ENCODE results near the gene KIF21A. TPM values are rescaled to one million over a fixed set of nuclear protein-coding genes. Genes with fewer than 3 reads are reported as not detected.

The KIF21A gene
- polyA plus RNA-seq, 1 donor from 2014 or later, result 130 TPM

DNA sequence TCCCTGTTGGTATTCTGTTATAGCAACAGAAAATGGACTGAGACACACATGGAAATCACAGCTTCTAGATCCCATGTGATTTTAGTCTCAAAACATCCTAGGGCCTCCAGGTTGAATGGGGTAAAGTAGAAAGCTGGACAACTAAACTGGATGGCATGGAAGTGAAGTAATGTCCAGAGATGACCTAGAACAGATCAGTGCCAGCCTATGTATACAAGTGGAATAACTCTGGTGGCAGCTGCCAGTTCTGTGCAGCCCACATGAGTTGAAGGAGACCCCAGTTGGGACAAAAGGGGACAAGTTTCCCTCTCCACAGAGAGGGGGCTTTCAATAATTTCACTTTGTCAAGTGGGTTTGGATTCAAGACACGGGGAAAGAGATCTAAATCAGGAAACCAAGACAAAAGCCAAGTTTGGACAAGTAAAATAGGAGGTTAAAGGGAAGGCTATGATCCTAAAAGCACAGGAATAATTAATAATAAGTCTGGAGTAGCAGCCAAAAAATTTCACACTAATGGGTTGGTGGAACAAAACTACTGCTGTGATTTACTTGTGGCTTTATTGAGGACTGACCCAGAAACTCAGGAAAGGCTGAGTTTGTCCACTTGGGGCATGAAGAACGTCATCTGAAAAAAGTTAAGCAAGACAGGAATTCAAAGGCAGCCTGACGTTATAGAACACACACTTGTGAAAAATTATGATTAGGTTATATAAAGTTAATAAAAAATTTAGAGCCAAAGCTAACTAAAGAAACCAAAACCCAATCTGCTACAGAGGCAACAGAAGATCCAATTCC lies 11.7 kb downstream of the KIF21A start:
- Histone ChIP-seq H3K9me3 (ENCODE audit: low read length) (no peaks in the 10 kb centered on the region), H3K4me3 (ENCODE audit: low read length) (no peak overlapping the region), H3K27me3 (ENCODE audit: insufficient read depth, low read depth, low read length) (no peaks in the 10 kb centered on the region), H2AFZ (ENCODE audit: low read depth, low read length) (no peak overlapping the region), H3F3A (ENCODE audit: insufficient read depth, low read length, poor library complexity, severe bottlenecking) (no peaks in the 10 kb centered on the region), H3K79me2 (replicated peaks; ENCODE audit: insufficient read depth, low read length) (peaks cover 78% of the 10 kb centered on the region), H3K27ac (ENCODE audit: low read length) (no peak overlapping the region), H3K9ac (ENCODE audit: low read length) (no peak overlapping the region), H4K20me1 (ENCODE audit: insufficient read depth) (no peaks in the 10 kb centered on the region), H3K4me2 (ENCODE audit: low read length) (no peak overlapping the region), H3K36me3 (ENCODE audit: insufficient read depth, low read length) (no peaks in the 10 kb centered on the region), H3K9me2 (ENCODE audit: insufficient read depth, low read length) (no peaks in the 10 kb centered on the region)
- no peak for TF ChIP-seq EZH2 (IDR thresholded peaks at IDR 0.05; ENCODE audit: borderline replicate concordance, insufficient read depth, low read length, poor library complexity, severe bottlenecking)
- TF ChIP-seq, protein P1, sequence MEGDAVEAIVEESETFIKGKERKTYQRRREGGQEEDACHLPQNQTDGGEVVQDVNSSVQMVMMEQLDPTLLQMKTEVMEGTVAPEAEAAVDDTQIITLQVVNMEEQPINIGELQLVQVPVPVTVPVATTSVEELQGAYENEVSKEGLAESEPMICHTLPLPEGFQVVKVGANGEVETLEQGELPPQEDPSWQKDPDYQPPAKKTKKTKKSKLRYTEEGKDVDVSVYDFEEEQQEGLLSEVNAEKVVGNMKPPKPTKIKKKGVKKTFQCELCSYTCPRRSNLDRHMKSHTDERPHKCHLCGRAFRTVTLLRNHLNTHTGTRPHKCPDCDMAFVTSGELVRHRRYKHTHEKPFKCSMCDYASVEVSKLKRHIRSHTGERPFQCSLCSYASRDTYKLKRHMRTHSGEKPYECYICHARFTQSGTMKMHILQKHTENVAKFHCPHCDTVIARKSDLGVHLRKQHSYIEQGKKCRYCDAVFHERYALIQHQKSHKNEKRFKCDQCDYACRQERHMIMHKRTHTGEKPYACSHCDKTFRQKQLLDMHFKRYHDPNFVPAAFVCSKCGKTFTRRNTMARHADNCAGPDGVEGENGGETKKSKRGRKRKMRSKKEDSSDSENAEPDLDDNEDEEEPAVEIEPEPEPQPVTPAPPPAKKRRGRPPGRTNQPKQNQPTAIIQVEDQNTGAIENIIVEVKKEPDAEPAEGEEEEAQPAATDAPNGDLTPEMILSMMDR (IDR thresholded peaks at IDR 0.05; ENCODE audit: poor library complexity, severe bottlenecking), result no peak
- no peak for TF ChIP-seq MXI1 (conservative IDR thresholded peaks at IDR 0.05; ENCODE audit: poor library complexity, severe bottlenecking)
- no peak for TF ChIP-seq EP300 (conservative IDR thresholded peaks at IDR 0.05; ENCODE audit: poor library complexity, severe bottlenecking)
- TF ChIP-seq, protein P2, sequence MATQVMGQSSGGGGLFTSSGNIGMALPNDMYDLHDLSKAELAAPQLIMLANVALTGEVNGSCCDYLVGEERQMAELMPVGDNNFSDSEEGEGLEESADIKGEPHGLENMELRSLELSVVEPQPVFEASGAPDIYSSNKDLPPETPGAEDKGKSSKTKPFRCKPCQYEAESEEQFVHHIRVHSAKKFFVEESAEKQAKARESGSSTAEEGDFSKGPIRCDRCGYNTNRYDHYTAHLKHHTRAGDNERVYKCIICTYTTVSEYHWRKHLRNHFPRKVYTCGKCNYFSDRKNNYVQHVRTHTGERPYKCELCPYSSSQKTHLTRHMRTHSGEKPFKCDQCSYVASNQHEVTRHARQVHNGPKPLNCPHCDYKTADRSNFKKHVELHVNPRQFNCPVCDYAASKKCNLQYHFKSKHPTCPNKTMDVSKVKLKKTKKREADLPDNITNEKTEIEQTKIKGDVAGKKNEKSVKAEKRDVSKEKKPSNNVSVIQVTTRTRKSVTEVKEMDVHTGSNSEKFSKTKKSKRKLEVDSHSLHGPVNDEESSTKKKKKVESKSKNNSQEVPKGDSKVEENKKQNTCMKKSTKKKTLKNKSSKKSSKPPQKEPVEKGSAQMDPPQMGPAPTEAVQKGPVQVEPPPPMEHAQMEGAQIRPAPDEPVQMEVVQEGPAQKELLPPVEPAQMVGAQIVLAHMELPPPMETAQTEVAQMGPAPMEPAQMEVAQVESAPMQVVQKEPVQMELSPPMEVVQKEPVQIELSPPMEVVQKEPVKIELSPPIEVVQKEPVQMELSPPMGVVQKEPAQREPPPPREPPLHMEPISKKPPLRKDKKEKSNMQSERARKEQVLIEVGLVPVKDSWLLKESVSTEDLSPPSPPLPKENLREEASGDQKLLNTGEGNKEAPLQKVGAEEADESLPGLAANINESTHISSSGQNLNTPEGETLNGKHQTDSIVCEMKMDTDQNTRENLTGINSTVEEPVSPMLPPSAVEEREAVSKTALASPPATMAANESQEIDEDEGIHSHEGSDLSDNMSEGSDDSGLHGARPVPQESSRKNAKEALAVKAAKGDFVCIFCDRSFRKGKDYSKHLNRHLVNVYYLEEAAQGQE (IDR thresholded peaks at IDR 0.05; ENCODE audit: borderline replicate concordance), result no peak
- no peak for TF ChIP-seq RAD21 (conservative IDR thresholded peaks at IDR 0.05)
- no peak for TF ChIP-seq POLR2AphosphoS5 (IDR thresholded peaks at IDR 0.05)
- no peak for TF ChIP-seq SMC3 (conservative IDR thresholded peaks at IDR 0.05; ENCODE audit: poor library complexity)
- no peak for TF ChIP-seq TAF1 (IDR thresholded peaks at IDR 0.05; ENCODE audit: low read depth)

DNA sequence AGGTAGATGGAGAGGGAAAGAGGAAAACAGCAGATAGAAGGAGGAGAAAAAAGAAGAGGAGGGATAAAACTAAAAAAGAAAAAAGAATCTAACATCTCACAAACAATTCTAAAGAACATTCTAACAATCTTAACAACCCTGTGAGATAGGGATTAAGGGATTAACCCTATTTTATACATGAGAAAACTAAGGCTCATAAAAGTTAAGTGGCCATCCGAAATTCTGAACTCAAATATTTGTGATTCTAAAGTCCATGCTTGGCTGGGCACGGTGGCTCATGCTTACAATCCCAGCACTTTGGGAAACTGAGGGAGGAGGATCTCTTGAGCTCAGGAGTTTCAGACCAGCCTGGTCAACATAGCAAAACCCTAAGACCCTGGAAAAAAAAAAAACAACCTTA lies 13.1 kb downstream of the KIF21A start:
- Histone ChIP-seq H3K4me2 (ENCODE audit: low read length) (no peak overlapping the region), H3F3A (ENCODE audit: insufficient read depth, low read length, poor library complexity, severe bottlenecking) (no peaks in the 10 kb centered on the region), H3K79me2 (replicated peaks; ENCODE audit: insufficient read depth, low read length) (peaks cover 79% of the 10 kb centered on the region), H2AFZ (ENCODE audit: low read depth, low read length) (no peak overlapping the region), H4K20me1 (ENCODE audit: insufficient read depth) (no peaks in the 10 kb centered on the region), H3K27ac (ENCODE audit: low read length) (no peak overlapping the region), H3K27me3 (ENCODE audit: insufficient read depth, low read depth, low read length) (no peaks in the 10 kb centered on the region), H3K36me3 (ENCODE audit: insufficient read depth, low read length) (no peaks in the 10 kb centered on the region), H3K9me3 (ENCODE audit: low read length) (no peaks in the 10 kb centered on the region), H3K9me2 (ENCODE audit: insufficient read depth, low read length) (no peaks in the 10 kb centered on the region), H3K9ac (ENCODE audit: low read length) (no peak overlapping the region), H3K4me3 (ENCODE audit: low read length) (no peak overlapping the region)
- TF ChIP-seq POLR2AphosphoS5 (IDR thresholded peaks at IDR 0.05), result no peak
- TF ChIP-seq SMC3 (conservative IDR thresholded peaks at IDR 0.05; ENCODE audit: poor library complexity), result no peak
- no peak for TF ChIP-seq RAD21 (conservative IDR thresholded peaks at IDR 0.05)
- TF ChIP-seq TAF1 (IDR thresholded peaks at IDR 0.05; ENCODE audit: low read depth), result no peak
- TF ChIP-seq EP300 (conservative IDR thresholded peaks at IDR 0.05; ENCODE audit: poor library complexity, severe bottlenecking), result no peak
- TF ChIP-seq, protein P2 (IDR thresholded peaks at IDR 0.05; ENCODE audit: borderline replicate concordance), result no peak
- no peak for TF ChIP-seq EZH2 (IDR thresholded peaks at IDR 0.05; ENCODE audit: borderline replicate concordance, insufficient read depth, low read length, poor library complexity, severe bottlenecking)
- TF ChIP-seq, protein P1 (IDR thresholded peaks at IDR 0.05; ENCODE audit: poor library complexity, severe bottlenecking), result no peak
- no peak for TF ChIP-seq MXI1 (conservative IDR thresholded peaks at IDR 0.05; ENCODE audit: poor library complexity, severe bottlenecking)

Data from neural cell (in vitro differentiated cells).